ENCODE measurements around the gene MYBPHL. TPM values are rescaled to one million over a fixed set of nuclear protein-coding genes. Genes with fewer than 3 reads are reported as not detected.

The MYBPHL gene
- total RNA-seq, 1 donor from 2014 or later, result 3.6 TPM

- H3K27ac ChIP-seq, result no peak overlapping the region
- intact Hi-C loops (cut with DNase I), result no loop called here
- peak; percentile 46 for DNase-seq
Measured at GRCh38 chr1:109247401-109248365, 59.1 kb downstream of the MYBPHL start.

GRCh38 chr1:109246141-109246551 is 60.7 kb downstream of the MYBPHL start:
- Histone ChIP-seq H3K4me1 (peaks cover 18% of the 10 kb centered on the region), H3K27ac (no peak overlapping the region), H3K36me3 (no peaks in the 10 kb centered on the region), H3K9me3 (no peaks in the 10 kb centered on the region), H3K4me3 (no peak overlapping the region), H3K27me3 (no peaks in the 10 kb centered on the region)
- intact Hi-C loops (cut with DNase I), result no loop called here
- TF ChIP-seq CTCF (IDR thresholded peaks at IDR 0.05), result no peak
- DNase-seq (peak; percentile 44), ATAC-seq (no peak)

More at GRCh38 chr1:109247401-109248365, 59.1 kb downstream of the MYBPHL start:
- no peak overlapping the region for H3K4me3 ChIP-seq
- H3K4me1 ChIP-seq, result peaks cover 14% of the 10 kb centered on the region
- TF ChIP-seq CTCF (IDR thresholded peaks at IDR 0.05), result no peak
- H3K36me3 ChIP-seq, result no peaks in the 10 kb centered on the region
- H3K27me3 ChIP-seq, result no peaks in the 10 kb centered on the region
- ATAC-seq, result no peak
- no peaks in the 10 kb centered on the region for H3K9me3 ChIP-seq

- intact Hi-C loops (cut with DNase I), result no loop called here
- ATAC-seq, result no peak
- Histone ChIP-seq H3K27me3 (no peaks in the 10 kb centered on the region), H3K36me3 (peaks cover 2% of the 10 kb centered on the region), H3K27ac (no peak overlapping the region), H3K9me3 (no peaks in the 10 kb centered on the region), H3K4me3 (no peak overlapping the region), H3K4me1 (peaks cover 16% of the 10 kb centered on the region)
- no peak for TF ChIP-seq CTCF (IDR thresholded peaks at IDR 0.05)
- peak; percentile 8 for DNase-seq
Measured at GRCh38 chr1:109243860-109244552, 62.8 kb downstream of the MYBPHL start.

- H3K27ac ChIP-seq, result no peak overlapping the region
- H3K36me3 ChIP-seq, result peaks cover 10% of the 10 kb centered on the region
- H3K4me3 ChIP-seq, result no peak overlapping the region
- no peak for ATAC-seq
- no peaks in the 10 kb centered on the region for H3K9me3 ChIP-seq
- peaks cover 13% of the 10 kb centered on the region for H3K4me1 ChIP-seq
- no peak for TF ChIP-seq CTCF (IDR thresholded peaks at IDR 0.05)
- no peaks in the 10 kb centered on the region for H3K27me3 ChIP-seq
- intact Hi-C loops (cut with DNase I), result no loop called here
- peak; percentile 40 for DNase-seq
Measured at GRCh38 chr1:109243221-109243620, 63.6 kb downstream of the MYBPHL start.

- H3K27me3 ChIP-seq, result no peaks in the 10 kb centered on the region
- DNase-seq, result peak; percentile 58
- H3K4me3 ChIP-seq, result no peak overlapping the region
- intact Hi-C loops (cut with DNase I), result no loop called here
- peaks cover 13% of the 10 kb centered on the region for H3K4me1 ChIP-seq
- H3K27ac ChIP-seq, result no peak overlapping the region
- peaks cover 18% of the 10 kb centered on the region for H3K36me3 ChIP-seq
- TF ChIP-seq CTCF (IDR thresholded peaks at IDR 0.05), result no peak
- no peaks in the 10 kb centered on the region for H3K9me3 ChIP-seq
- peak; percentile 4 for ATAC-seq
Measured at GRCh38 chr1:109242387-109242786, 64.4 kb downstream of the MYBPHL start.

Other genes starting within 250 kb of the MYBPHL start
- gene TAF13, start 231.0 kb downstream of the MYBPHL start, total RNA-seq, result 41.1 TPM
- gene TMEM167B, start 216.2 kb downstream of the MYBPHL start, total RNA-seq, result 49.7 TPM
- 5.6 TPM for gene ELAPOR1, start 192.9 kb downstream of the MYBPHL start, total RNA-seq
- gene SARS1, start 93.1 kb downstream of the MYBPHL start, total RNA-seq, result 194 TPM
- 7.4 TPM for gene CELSR2, start 57.5 kb downstream of the MYBPHL start, total RNA-seq
- gene PSRC1, start 23.9 kb downstream of the MYBPHL start, total RNA-seq, result 2.9 TPM
- gene SORT1, start 90.9 kb upstream of the MYBPHL start, total RNA-seq, result 183 TPM
- gene PSMA5, start 119.4 kb upstream of the MYBPHL start, total RNA-seq, result 67.8 TPM
- gene SYPL2, start 159.5 kb upstream of the MYBPHL start, total RNA-seq, result 3.1 TPM
- 4.6 TPM for gene ATXN7L2, start 176.9 kb upstream of the MYBPHL start, total RNA-seq
- 13.1 TPM for gene CYB561D1, start 187.1 kb upstream of the MYBPHL start, total RNA-seq
- 13.3 TPM for gene AMIGO1, start 202.7 kb upstream of the MYBPHL start, total RNA-seq
- not detected for gene GPR61, start 232.9 kb upstream of the MYBPHL start, total RNA-seq
- 6.9 TPM for gene GNAI3, start 241.6 kb upstream of the MYBPHL start, total RNA-seq